Activated T-helper 1 cell treated with anti-CD3 and anti-CD28 coated beads, Interleukin-12 subunit alpha, Interleukin-12 subunit beta, Interleukin-2, Interleukin-4 antibody, amounts not matched to agents 30 ng/mL and 10 ng/mL and 1 ng/mL, durations not matched to agents 14 hours and 24 hours and 36 hours (primary cell): Measurements from ENCODE around the gene TBC1D10A. TPM values are rescaled to one million over a fixed set of nuclear protein-coding genes. Genes with fewer than 3 reads are reported as not detected.
A peak's percentile ranks its signal among the peaks of the same experiment; 100 is the strongest.

Experiments used
- DNase-seq: peaks from one replicate; pipeline ENCODE4 v3.0.0; 2021; ENCODE audit warnings: low spot score
- H3K27ac Mint-ChIP-seq: one replicate; pipeline ENCODE4 v1.8.0; 2021; ENCODE audit warnings: mild to moderate bottlenecking, mixed read lengths
- H3K27me3 Mint-ChIP-seq: one replicate; pipeline ENCODE4 v1.8.0; 2022; ENCODE audit warnings: mild to moderate bottlenecking, moderate library complexity, mixed read lengths; ENCODE audit not compliant: insufficient read depth
- H3K36me3 Mint-ChIP-seq: one replicate; pipeline ENCODE4 v1.8.0; 2021; ENCODE audit warnings: low read depth, mixed read lengths
- H3K4me1 Mint-ChIP-seq: one replicate; pipeline ENCODE4 v1.8.0; 2021; ENCODE audit warnings: low read depth, mixed read lengths
- H3K4me3 Mint-ChIP-seq: one replicate; pipeline ENCODE4 v1.8.0; 2021; ENCODE audit warnings: mild to moderate bottlenecking, moderate library complexity, mixed read lengths
- H3K9me3 Mint-ChIP-seq: one replicate; pipeline ENCODE4 v1.8.0; 2021; ENCODE audit warnings: mixed read lengths
- intact Hi-C: fragments of 100-400 bp; cut with micrococcal nuclease; formaldehyde crosslinking; loops from one replicate; pipeline ENCODE4 v1.15.1; 2024
- total RNA-seq: library from RNA; stranded (reverse); gene quantifications from 2 replicates; pipeline ENCODE4 v1.2.3, GENCODE V29; 2022

TBC1D10A gene
- total RNA-seq, 1 donor from 2014 or later: 17.3 TPM

DNA sequence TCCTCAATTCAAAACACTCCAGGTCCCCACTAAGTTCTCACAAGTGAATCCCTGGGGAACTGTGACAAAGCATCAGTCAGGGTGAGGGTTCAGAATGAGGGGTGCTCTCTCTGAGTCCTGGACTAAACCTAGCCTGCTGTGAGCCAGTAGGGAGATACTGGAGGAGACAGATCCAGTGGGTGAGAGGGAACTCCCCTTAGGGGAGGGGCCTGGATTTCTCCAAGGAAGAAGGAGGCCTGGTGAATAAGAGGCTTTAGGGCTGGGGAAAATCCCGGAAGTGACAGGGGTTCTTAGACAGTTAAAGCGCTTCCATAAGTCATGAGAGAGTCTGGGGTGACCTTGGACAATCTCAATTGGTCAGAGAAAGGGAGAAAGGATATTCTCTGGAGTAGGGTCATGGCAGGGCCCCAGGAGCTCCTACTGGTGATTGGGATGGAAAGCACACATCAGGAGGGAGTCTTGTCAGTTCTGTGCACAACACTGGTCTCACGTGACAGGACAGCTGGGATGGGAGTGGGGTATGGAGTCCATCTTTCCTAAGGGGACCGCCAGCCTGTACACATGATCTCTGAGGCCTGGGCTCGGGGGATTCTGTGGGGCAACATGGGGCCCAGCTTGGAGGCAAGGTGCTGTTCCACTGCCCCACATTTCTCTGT lies 1.5 kb downstream of the TBC1D10A start:
- intact Hi-C loops: no loop called here
- DNase-seq: no peak
- Mint-ChIP-seq H3K27ac (peak overlapping the region; percentile 44), H3K27me3 (no peaks in the 10 kb centered on the region), H3K9me3 (no peaks in the 10 kb centered on the region), H3K4me3 (peak overlapping the region; percentile 89), H3K36me3 (peaks cover 21% of the 10 kb centered on the region), H3K4me1 (peaks cover 62% of the 10 kb centered on the region)

DNA sequence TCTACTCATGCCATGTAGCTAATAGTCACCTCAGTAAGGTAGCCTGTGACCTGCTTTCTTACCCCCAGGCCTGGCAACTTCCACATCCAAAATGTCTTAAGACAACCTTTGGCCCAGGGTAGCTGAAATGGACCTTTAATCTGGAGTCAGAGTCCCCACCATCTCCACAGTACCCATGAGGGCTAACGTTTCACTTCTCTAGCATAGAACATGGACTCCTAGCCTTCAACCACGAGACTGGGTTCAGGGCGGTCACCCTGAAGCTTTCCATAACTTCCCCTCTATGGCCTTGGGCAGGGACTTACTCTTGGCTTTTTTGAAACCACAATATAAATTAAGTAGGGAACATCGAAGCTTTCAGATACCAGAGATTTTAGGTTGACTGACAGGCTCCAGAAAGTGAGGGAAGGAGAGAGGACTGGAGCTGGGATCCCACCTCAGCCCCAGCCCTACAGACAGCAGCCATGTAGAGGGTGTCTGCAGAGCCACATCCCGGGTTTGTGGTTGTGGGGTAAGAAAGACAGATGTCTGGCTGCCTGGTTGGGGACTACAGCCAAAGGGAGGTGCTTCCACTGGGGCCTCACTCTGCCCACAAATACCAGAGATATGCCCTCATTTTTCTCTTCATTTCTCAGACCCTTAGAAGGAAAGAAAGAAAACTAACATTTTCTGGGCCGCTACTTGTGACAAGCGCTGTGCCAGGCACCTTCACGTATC lies 2.6 kb downstream of the TBC1D10A start:
- no peaks in the 10 kb centered on the region for H3K27me3 Mint-ChIP-seq
- peaks cover 21% of the 10 kb centered on the region for H3K36me3 Mint-ChIP-seq
- H3K27ac Mint-ChIP-seq: peak overlapping the region; percentile 44
- intact Hi-C loops: no loop called here
- peak overlapping the region; percentile 89 for H3K4me3 Mint-ChIP-seq
- peak; percentile 49 for DNase-seq
- H3K4me1 Mint-ChIP-seq: peaks cover 72% of the 10 kb centered on the region
- no peaks in the 10 kb centered on the region for H3K9me3 Mint-ChIP-seq

DNA sequence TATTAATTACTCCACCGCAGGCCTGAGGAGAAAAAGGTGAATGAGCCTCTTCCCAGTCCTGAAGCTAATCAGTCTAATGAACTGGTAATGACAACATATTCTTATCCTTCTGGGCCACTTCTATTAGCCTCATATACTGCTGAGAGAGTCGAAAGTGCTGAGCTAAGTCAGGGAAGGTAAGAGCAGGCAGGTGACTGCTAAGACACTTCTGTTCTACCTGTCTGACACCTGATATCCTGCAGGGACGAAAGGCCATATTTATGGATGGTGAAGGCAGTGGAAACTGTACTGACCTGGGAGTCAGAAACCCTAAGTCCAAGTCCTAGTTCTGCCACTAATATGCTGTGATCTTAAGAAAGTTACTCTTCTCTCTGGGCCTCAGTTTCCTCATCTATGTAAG lies 3.5 kb downstream of the TBC1D10A start:
- peaks cover 82% of the 10 kb centered on the region for H3K4me1 Mint-ChIP-seq
- no peak for DNase-seq
- H3K27ac Mint-ChIP-seq: peak overlapping the region; percentile 25
- H3K27me3 Mint-ChIP-seq: no peaks in the 10 kb centered on the region
- intact Hi-C loops: no loop called here
- peaks cover 24% of the 10 kb centered on the region for H3K36me3 Mint-ChIP-seq
- H3K9me3 Mint-ChIP-seq: no peaks in the 10 kb centered on the region
- H3K4me3 Mint-ChIP-seq: no peak overlapping the region

GRCh38 chr22:30321461-30321860 lies 5.3 kb downstream of the TBC1D10A start:
- H3K27me3 Mint-ChIP-seq: no peaks in the 10 kb centered on the region
- DNase-seq: no peak
- H3K27ac Mint-ChIP-seq: peak overlapping the region; percentile 37
- H3K9me3 Mint-ChIP-seq: no peaks in the 10 kb centered on the region
- no peak overlapping the region for H3K4me3 Mint-ChIP-seq
- H3K36me3 Mint-ChIP-seq: peaks cover 24% of the 10 kb centered on the region
- intact Hi-C loops: no loop called here
- peaks cover 83% of the 10 kb centered on the region for H3K4me1 Mint-ChIP-seq

DNA sequence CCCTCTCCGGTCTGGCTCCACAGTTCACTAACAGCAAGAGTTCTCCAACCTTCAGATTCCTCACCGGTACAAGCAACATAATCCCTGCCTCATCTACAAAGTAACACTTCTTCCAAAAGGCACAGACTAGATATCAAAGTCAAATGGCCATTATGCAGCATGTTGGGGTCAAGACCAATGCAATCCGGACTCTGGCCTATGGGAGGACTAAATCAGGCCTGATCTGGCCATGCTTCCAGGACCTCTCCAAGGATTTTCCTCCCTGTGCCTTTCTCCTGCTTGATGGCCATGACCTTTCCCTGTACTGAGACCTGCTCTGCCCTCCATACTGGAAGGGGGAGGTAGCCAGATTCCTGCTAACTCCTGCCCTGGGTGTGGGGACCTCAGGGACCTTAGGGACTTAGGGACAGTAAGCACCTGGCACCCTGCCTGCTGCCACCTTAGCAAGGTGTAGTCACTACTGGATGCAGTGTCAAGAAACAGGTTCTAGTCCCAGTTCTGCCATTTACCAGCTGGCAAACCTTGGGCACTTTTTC lies 6.7 kb downstream of the TBC1D10A start:
- intact Hi-C loops: no loop called here
- Mint-ChIP-seq H3K27ac (peak overlapping the region; percentile 36), H3K36me3 (peaks cover 24% of the 10 kb centered on the region), H3K4me3 (no peak overlapping the region), H3K9me3 (no peaks in the 10 kb centered on the region), H3K27me3 (no peaks in the 10 kb centered on the region), H3K4me1 (peaks cover 86% of the 10 kb centered on the region)
- DNase-seq: no peak

GRCh38 chr22:30318799-30319419 lies 7.8 kb downstream of the TBC1D10A start:
- H3K27ac Mint-ChIP-seq: no peak overlapping the region
- H3K9me3 Mint-ChIP-seq: no peaks in the 10 kb centered on the region
- H3K27me3 Mint-ChIP-seq: no peaks in the 10 kb centered on the region
- no peak for DNase-seq
- no peak overlapping the region for H3K4me3 Mint-ChIP-seq
- H3K4me1 Mint-ChIP-seq: peaks cover 86% of the 10 kb centered on the region
- H3K36me3 Mint-ChIP-seq: peaks cover 22% of the 10 kb centered on the region
- intact Hi-C loops: no loop called here

DNA sequence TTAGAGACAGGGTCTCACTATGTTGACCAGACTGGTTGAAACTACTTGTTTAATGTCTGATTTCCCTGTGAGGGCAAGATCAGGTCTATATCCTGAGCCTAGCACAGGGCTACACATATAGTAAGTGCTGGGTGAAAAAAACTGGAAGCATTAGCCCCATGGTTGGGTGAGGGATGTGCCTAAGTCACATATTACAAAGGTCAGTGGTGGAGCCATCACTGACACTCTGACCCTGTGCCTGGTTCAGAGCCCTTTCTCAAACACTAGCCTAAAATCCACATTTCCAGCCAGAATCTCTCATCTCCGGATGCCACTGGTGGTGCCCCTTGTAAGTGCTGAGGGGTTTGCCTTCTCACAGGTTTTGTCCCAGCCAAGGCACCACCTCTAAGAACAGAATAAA lies 9.0 kb downstream of the TBC1D10A start:
- intact Hi-C loops: no loop called here
- H3K36me3 Mint-ChIP-seq: peaks cover 19% of the 10 kb centered on the region
- H3K4me3 Mint-ChIP-seq: no peak overlapping the region
- no peak overlapping the region for H3K27ac Mint-ChIP-seq
- H3K27me3 Mint-ChIP-seq: no peaks in the 10 kb centered on the region
- no peaks in the 10 kb centered on the region for H3K9me3 Mint-ChIP-seq
- DNase-seq: no peak
- H3K4me1 Mint-ChIP-seq: peaks cover 83% of the 10 kb centered on the region

DNA sequence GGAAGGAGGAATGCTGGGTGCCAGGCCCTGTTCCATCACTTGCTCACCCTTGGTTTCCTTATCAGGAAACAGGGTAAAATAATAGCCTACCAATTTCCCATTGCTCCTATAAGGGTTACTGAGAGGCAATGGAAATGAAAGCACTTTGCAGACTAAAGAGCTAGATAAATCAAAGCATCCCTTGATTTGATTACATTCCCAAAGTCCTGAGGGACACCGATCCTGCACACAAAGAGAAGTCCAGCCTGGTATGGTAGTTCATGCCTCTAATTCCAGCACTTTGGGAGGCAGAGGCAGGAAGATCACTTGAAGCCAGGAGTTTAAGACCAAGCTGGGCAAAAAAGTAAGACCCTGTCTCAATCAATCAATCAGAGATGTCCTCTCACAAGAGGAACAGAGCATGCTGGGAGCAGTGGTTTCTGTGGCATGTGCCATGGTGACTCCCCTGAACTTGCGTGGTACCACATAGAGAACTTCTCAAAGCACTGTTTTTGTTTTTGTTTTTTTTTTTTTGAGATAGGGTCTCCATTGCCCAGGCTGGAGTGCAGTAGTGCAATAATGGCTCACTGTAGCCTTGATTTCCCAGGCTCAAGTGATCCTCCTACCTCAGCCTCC lies 10.7 kb downstream of the TBC1D10A start:
- peaks cover 89% of the 10 kb centered on the region for H3K4me1 Mint-ChIP-seq
- H3K9me3 Mint-ChIP-seq: no peaks in the 10 kb centered on the region
- H3K4me3 Mint-ChIP-seq: peak overlapping the region; percentile 32
- no peak overlapping the region for H3K27ac Mint-ChIP-seq
- peaks cover 22% of the 10 kb centered on the region for H3K36me3 Mint-ChIP-seq
- no peaks in the 10 kb centered on the region for H3K27me3 Mint-ChIP-seq
- DNase-seq: no peak
- intact Hi-C loops: loop anchor here (1.0 kb wide), 1 partner anchor 10 kb away; no protein-coding TSS in a partner anchor

- no peaks in the 10 kb centered on the region for H3K9me3 Mint-ChIP-seq
- peak overlapping the region; percentile 66 for H3K27ac Mint-ChIP-seq
- H3K4me3 Mint-ChIP-seq: peak overlapping the region; percentile 45
- DNase-seq: peak; percentile 36
- peaks cover 17% of the 10 kb centered on the region for H3K36me3 Mint-ChIP-seq
- intact Hi-C loops: loop anchor here (1.0 kb wide), 1 partner anchor 9 kb away; no protein-coding TSS in a partner anchor
- no peaks in the 10 kb centered on the region for H3K27me3 Mint-ChIP-seq
- peaks cover 91% of the 10 kb centered on the region for H3K4me1 Mint-ChIP-seq
Measured at GRCh38 chr22:30314915-30315314, 11.8 kb downstream of the TBC1D10A start.

DNA sequence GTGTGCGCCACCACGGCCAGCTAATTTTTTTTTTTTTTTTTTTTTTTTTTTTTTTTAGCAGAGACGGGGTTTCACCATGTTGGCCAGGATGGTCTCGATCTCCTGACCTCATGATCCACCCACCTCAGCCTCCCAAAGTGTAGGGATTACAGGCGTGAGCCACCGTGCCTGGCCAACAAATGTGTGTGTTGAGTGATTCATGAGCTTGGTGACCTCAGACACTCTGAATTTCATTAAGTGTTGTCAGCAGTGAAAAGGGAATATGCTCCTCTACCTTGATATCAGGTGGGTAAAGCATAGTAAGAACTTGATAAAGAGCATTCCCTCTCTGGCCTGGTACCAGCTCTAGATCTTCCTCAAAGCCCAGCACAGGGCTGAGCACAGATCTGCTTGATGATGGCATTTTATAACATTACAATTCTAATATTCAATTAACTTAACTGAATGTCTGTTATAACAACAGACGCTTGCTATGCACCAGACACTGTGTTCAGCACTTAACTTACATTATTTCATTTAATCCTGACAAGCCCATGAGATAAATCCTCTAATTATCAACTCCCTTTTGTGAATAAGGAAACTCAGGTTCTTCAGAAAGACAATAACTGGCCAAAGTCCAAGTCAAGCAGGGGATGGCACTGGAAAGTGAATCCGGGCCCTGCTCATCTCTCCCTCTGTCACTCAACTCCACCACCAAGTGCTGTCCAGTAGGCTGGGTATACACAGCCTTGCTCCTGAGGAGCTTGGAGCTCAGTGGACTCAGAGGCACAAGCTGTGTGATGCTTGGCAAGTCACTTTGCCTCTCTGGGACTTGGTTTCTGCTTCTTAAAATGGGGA lies 13.0 kb downstream of the TBC1D10A start:
- no peaks in the 10 kb centered on the region for H3K27me3 Mint-ChIP-seq
- DNase-seq: no peak
- H3K36me3 Mint-ChIP-seq: peaks cover 14% of the 10 kb centered on the region
- H3K4me3 Mint-ChIP-seq: no peak overlapping the region
- peaks cover 87% of the 10 kb centered on the region for H3K4me1 Mint-ChIP-seq
- H3K27ac Mint-ChIP-seq: peak overlapping the region; percentile 70
- H3K9me3 Mint-ChIP-seq: no peaks in the 10 kb centered on the region
- intact Hi-C loops: no loop called here

- H3K36me3 Mint-ChIP-seq: peaks cover 12% of the 10 kb centered on the region
- no peak for DNase-seq
- H3K4me3 Mint-ChIP-seq: peak overlapping the region; percentile 25
- intact Hi-C loops: no loop called here
- peak overlapping the region; percentile 74 for H3K27ac Mint-ChIP-seq
- H3K27me3 Mint-ChIP-seq: no peaks in the 10 kb centered on the region
- H3K4me1 Mint-ChIP-seq: peaks cover 88% of the 10 kb centered on the region
- H3K9me3 Mint-ChIP-seq: no peaks in the 10 kb centered on the region
Measured at GRCh38 chr22:30312053-30312452, 14.7 kb downstream of the TBC1D10A start.
